SIG-M5 (cell line): ENCODE measurements around the gene GPR35.

Experiments used
- DNase-seq: peaks from one replicate; lab custom pipeline; 2025; lab: John Stamatoyannopoulos, UW

The GPR35 gene

DNA sequence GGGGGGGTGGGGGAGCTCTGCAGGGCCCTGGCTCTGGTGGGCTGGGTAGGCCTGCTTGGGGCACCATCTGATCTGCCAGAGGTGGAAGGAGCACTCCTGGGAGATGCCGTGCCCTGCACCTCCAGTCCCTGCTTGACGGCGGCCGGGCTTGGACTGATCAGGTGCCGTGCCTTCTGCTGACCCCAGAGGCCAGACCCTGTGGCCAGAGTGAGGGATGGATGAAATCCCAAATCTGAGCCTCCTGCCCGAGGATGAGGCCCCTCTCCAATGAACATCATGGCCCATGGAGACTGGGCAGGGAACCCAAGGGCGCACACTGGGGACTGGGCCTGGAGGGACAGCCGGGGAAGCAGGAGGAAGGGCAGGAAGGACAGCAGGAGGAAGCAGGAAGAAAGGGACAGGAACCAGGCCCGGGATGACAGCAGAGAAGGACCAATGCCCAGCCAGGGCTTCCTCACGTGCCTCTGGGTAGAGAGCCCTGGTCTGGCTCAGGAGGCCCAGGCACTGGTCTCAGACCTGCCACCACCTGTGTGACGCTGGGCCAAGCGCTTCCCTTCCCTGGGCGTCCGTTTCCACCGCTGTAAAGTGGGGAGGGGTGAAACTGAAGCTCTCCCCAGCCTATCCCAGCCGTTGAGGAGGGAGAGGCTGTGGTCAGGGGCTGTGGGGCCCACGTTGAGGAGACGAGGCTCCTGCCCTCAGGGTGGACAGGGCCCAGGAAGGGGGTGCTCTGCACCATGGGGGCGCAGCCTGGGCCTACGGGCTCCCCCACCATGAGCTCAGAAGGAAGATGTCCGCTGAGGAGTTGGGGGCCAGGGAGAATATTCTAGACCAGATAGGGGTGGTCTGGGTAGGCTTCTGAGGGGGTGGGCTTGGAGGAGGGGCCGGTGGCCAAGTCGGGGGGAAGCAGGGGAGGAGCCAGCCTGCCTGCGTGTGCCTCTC, 1.0 kb upstream of the GPR35 start:
- no peak for DNase-seq

- peak; percentile 42 for DNase-seq
These were observed 1.4 kb downstream of the GPR35 start for GRCh38 chr2:240626531-240627300.

DNA sequence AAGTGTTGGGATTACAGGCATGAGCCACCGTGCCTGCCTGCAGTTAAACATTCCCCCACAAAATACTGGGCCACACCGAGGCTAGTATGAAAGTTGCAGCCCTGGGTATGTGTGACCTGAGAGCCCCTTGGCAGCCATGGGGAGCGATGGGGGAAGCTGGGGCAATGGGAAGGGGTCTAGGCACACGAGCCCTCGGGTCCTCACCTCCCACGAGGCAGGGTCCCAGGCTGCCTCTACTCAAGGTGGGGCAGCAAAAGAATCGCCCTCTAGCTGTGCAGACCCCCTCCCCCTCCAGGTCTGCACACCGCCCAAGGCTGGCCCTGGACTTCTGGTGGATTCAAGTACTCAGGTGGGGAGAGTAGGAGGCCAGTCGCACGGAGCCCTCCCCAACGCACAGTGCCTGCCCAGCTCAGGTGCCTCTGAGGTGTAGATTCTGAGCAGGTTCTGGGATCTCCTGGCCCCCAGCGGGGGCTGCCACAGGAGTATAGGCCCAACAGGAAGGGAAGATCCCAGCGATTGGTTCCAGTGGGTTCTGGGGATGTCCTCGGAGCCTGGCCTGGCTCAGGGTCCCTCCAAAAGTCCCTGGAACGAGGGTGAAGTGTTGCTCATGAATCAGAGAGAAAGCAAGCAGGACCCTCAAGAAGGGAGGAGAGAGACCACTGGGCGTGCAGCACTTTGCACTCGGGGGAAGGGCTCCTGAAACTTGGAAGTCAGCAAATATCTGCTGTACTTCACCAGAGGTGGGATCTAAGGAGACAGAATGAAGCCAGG, 2.6 kb downstream of the GPR35 start:
- no peak for DNase-seq

- no peak for DNase-seq
These were observed 3.2 kb downstream of the GPR35 start for GRCh38 chr2:240628507-240628807.

GRCh38 chr2:240628808-240629618, 3.7 kb downstream of the GPR35 start:
- DNase-seq: no peak

DNA sequence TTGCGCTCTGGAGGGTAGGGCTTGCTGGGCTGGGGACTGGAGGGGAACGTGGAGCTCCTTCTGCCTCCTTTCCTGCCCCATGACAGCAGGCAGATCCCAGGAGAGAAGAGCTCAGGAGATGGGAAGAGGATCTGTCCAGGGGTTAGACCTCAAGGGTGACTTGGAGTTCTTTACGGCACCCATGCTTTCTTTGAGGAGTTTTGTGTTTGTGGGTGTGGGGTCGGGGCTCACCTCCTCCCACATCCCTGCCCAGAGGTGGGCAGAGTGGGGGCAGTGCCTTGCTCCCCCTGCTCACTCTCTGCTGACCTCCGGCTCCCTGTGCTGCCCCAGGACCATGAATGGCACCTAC, 4.3 kb downstream of the GPR35 start:
- no peak for DNase-seq

DNA sequence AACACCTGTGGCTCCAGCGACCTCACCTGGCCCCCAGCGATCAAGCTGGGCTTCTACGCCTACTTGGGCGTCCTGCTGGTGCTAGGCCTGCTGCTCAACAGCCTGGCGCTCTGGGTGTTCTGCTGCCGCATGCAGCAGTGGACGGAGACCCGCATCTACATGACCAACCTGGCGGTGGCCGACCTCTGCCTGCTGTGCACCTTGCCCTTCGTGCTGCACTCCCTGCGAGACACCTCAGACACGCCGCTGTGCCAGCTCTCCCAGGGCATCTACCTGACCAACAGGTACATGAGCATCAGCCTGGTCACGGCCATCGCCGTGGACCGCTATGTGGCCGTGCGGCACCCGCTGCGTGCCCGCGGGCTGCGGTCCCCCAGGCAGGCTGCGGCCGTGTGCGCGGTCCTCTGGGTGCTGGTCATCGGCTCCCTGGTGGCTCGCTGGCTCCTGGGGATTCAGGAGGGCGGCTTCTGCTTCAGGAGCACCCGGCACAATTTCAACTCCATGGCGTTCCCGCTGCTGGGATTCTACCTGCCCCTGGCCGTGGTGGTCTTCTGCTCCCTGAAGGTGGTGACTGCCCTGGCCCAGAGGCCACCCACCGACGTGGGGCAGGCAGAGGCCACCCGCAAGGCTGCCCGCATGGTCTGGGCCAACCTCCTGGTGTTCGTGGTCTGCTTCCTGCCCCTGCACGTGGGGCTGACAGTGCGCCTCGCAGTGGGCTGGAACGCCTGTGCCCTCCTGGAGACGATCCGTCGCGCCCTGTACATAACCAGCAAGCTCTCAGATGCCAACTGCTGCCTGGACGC, 4.9 kb downstream of the GPR35 start:
- DNase-seq: no peak

- no peak for DNase-seq
These were observed 5.7 kb downstream of the GPR35 start for GRCh38 chr2:240630771-240631547.

GRCh38 chr2:240631548-240632305, 6.4 kb downstream of the GPR35 start:
- DNase-seq: no peak

GRCh38 chr2:240632306-240632721, 7.0 kb downstream of the GPR35 start:
- no peak for DNase-seq

DNA sequence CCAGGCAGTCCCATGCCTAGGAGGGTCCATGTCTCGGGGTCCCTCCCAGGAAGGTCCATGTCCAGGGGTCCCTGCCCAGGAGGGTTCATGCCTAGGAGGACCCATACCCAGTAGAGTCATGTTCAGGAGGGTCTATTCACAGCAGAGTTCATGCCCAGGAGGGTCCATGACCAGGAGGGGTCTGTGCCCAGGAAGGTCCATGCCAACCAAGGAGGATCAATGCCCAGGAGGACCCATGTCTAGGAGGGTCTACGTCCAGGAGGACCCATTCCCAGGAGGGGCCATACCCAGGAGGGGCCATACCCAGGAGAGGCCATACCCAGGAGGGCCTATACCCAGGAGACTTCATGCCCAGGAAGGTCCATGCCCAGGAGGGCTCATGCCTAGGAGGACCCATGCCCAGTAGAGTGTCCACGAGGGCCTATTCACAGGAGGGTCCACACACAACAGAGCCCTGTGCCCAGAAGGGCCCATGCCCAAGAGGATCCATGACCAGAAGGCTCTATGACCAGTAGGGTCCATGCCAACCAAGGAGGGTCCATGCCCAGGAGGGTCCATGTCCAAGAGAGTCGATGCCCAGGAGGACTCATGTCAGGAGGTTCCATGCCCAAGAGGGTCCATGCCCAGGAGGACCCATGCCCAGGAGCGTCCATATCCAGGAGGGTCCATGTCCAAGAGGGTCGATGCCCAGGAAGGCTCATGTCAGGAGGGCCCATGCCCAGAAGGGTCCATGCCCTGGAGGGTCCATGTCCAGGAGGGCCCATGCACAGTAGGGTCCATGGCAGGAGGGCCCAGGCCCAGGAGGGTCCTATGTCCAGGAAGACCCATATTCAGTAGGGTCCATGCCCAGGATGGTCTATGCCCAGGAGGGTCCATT, 10.1 kb downstream of the GPR35 start:
- no peak for DNase-seq

- DNase-seq: no peak
These were observed 10.8 kb downstream of the GPR35 start for GRCh38 chr2:240635998-240636547.

- DNase-seq: no peak
These were observed 11.4 kb downstream of the GPR35 start for GRCh38 chr2:240636563-240637115.

DNA sequence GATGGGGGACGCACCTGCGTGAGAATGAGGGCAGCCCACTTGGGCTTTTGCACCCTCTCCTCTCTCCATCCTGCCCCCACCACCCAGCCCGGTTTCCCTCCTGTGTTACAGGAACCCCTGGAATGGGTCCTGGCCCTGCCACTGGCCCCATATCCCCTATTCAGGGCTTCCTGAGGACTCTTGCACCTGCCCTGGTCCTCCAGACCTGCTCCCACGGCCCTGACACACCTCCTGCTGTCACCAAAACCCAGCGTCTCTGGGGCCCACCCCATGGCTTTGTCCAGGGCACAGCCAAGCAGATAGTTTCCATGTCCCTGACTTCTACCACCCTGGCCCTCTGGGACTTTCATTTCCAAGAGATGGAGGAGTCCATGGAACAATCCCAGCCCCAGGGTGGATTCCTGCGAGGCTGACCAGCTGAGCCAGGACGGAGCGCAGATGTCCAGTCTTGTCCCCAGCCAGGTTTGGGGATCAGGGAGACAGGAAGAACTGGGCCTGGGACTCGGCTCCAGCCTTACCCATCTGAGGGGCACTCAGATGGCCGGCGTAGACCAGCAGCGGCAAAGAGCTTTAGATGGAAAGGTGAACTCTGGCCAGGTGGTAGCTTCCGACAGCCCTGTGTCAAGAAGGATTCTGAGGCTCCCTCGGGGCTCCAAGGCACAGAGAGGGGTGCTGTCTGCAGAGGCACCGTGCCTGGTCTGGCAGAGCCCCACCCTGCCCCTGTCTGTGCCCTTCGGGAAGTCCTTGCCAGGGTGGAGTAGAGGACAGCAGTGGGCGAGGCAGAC, 12.0 kb downstream of the GPR35 start:
- no peak for DNase-seq

DNA sequence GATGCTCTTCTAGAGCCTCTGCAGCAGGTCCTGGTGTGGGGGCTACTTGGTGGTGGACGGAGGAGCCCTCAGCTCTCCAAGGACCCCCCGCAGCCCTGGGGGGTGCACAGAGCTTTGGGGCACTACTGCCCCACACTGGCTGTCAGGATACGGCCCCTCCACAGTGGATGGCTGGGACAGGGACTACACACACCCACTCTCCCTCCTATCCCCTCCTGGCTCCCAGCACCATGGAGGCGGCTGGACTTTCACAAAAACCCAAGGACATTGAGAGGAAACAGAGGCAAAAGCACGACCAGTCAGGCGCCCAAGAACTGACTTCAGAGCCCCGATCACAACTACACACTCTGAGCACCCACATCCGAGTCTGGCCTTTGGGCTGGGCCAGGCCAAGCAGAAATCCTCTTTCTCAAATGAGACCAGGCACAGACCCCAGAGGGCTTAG, 12.6 kb downstream of the GPR35 start:
- no peak for DNase-seq

- DNase-seq: no peak
These were observed 13.4 kb downstream of the GPR35 start for GRCh38 chr2:240638512-240639160.
